Nephron progenitor cell (in vitro differentiated cells): ENCODE data around the gene DIS3L2.

ENCODE experiments used
- DNase-seq: peaks from one replicate; pipeline ENCODE4 v3.0.0; 2021
- H3K27ac Mint-ChIP-seq: 2 replicates; pipeline ENCODE4 v1.8.0; 2021; ENCODE audit warnings: mild to moderate bottlenecking, moderate library complexity, mixed read lengths
- H3K27me3 Mint-ChIP-seq: 2 replicates; pipeline ENCODE4 v1.8.0; 2021; ENCODE audit warnings: mild to moderate bottlenecking, low read depth, mixed read lengths; ENCODE audit not compliant: poor library complexity
- H3K36me3 Mint-ChIP-seq: 2 replicates; pipeline ENCODE4 v1.8.0; 2021; ENCODE audit warnings: low read depth, mixed read lengths
- H3K4me1 Mint-ChIP-seq: 2 replicates; pipeline ENCODE4 v1.8.0; 2021; ENCODE audit warnings: mixed read lengths
- H3K4me3 Mint-ChIP-seq: 2 replicates; pipeline ENCODE4 v1.8.0; 2021; ENCODE audit warnings: mild to moderate bottlenecking, moderate library complexity, mixed read lengths
- H3K9me3 Mint-ChIP-seq: 2 replicates; pipeline ENCODE4 v1.8.0; 2021; ENCODE audit warnings: mild to moderate bottlenecking, moderate library complexity, mixed read lengths
- TF ChIP-seq, protein P1 (sequence below): fragments of 200-600 bp; sonication (generic); IDR thresholded peaks from 2 replicates; pipeline ENCODE4 v1.5.0; 2021; ENCODE audit warnings: antibody characterized with exemption

The DIS3L2 gene

DNA sequence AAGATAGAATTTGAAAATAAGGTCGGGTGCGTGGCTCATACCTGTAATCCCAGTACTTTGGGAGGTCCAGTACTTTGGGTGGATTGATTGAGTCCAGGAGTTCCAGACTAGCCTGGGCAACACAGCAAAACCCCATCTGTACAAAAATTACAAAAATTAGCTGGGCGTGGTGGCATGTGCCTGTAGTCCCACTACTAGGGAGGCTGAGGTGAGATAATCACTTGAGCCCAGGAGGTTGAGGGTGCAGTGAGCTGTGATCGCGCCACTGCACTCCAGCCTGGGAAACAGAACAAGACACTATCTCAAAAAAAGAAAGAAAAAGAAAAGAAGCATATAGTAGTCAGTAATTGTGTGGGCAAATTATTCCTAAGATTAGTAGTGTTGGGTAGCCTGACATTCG, 222.8 kb downstream of the DIS3L2 start:
- no peaks in the 10 kb centered on the region for H3K27me3 Mint-ChIP-seq
- peaks cover 61% of the 10 kb centered on the region for H3K36me3 Mint-ChIP-seq
- no peak for DNase-seq
- no peak overlapping the region for H3K4me3 Mint-ChIP-seq
- H3K9me3 Mint-ChIP-seq, result peaks cover 33% of the 10 kb centered on the region
- no peaks in the 10 kb centered on the region for H3K4me1 Mint-ChIP-seq
- TF ChIP-seq, protein P1, sequence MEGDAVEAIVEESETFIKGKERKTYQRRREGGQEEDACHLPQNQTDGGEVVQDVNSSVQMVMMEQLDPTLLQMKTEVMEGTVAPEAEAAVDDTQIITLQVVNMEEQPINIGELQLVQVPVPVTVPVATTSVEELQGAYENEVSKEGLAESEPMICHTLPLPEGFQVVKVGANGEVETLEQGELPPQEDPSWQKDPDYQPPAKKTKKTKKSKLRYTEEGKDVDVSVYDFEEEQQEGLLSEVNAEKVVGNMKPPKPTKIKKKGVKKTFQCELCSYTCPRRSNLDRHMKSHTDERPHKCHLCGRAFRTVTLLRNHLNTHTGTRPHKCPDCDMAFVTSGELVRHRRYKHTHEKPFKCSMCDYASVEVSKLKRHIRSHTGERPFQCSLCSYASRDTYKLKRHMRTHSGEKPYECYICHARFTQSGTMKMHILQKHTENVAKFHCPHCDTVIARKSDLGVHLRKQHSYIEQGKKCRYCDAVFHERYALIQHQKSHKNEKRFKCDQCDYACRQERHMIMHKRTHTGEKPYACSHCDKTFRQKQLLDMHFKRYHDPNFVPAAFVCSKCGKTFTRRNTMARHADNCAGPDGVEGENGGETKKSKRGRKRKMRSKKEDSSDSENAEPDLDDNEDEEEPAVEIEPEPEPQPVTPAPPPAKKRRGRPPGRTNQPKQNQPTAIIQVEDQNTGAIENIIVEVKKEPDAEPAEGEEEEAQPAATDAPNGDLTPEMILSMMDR, result no peak
- H3K27ac Mint-ChIP-seq, result no peak overlapping the region

DNA sequence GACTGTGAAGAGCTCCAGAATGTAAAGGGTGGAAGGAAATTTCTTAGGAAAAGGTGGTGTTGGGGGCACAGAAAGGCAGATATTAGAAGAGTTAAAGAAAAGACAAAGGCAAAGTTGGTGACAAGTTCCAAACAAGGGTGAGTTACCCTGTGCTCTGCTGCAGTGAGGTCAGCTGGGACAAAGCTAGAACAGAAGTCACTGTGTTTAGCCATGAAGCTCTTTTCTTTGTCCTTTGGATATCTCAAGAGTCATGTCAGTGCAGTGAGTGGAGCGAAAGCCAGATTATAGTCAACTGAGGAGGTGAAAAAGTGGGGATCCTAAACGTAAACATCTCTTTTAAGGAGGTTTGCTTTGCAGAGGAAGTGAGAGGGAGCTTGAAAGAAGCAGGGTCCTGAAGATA, 229.3 kb downstream of the DIS3L2 start:
- Mint-ChIP-seq H3K9me3 (peaks cover 21% of the 10 kb centered on the region), H3K27me3 (no peaks in the 10 kb centered on the region), H3K36me3 (peaks cover 43% of the 10 kb centered on the region)

DNA sequence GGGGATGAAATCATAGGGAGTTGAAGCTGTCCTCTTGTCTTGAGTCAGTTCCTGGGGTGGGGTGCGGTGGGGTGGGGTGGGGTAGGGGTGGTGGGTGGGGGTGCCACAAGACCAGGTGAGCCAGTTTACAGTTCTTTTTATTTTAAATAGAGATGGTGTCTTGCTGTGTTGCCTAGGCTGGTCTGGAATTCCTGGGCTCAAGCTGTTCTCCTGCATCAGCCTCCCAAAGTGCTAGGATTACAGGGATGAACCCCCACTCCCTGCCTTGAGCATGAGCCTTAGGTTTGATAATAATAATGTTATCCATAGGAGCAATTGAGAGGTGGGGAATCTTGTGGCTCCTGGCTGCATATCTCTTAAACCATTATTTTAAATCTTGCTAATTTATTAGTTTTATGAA, 234.0 kb downstream of the DIS3L2 start:
- Mint-ChIP-seq H3K4me1 (peaks cover 10% of the 10 kb centered on the region), H3K4me3 (no peak overlapping the region), H3K27me3 (no peaks in the 10 kb centered on the region), H3K9me3 (peaks cover 11% of the 10 kb centered on the region), H3K36me3 (peaks cover 43% of the 10 kb centered on the region), H3K27ac (no peak overlapping the region)
- TF ChIP-seq, protein P1, result no peak
- DNase-seq, result no peak

More for the DNA sequence above, 229.3 kb downstream of the DIS3L2 start:
- no peak for DNase-seq
- Mint-ChIP-seq H3K27ac (no peak overlapping the region), H3K4me3 (no peak overlapping the region), H3K4me1 (no peaks in the 10 kb centered on the region)
- TF ChIP-seq, protein P1, result no peak

DNA sequence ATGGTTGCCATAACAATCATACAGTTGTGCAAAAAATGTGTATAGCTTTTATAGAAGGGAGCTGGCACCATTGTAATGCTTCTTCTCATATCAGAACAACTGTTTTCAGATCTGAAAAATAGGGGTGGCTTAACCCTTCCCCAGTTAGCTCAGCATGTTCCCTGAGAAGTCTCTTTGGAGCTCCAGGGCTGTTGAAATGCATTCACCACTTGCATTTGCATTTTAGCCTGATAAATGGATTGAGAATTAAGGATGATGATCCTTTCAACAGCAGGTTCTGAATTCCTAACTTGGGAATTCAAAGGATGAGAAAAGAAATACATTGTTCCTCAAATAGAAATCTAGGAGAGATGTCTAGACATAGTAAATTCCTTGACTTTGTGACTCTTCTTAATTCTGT, 235.3 kb downstream of the DIS3L2 start:
- Mint-ChIP-seq H3K36me3 (peaks cover 53% of the 10 kb centered on the region), H3K4me3 (no peak overlapping the region), H3K9me3 (peaks cover 11% of the 10 kb centered on the region), H3K4me1 (peaks cover 10% of the 10 kb centered on the region), H3K27me3 (no peaks in the 10 kb centered on the region), H3K27ac (no peak overlapping the region)
- no peak for DNase-seq
- TF ChIP-seq, protein P1, result no peak

DNA sequence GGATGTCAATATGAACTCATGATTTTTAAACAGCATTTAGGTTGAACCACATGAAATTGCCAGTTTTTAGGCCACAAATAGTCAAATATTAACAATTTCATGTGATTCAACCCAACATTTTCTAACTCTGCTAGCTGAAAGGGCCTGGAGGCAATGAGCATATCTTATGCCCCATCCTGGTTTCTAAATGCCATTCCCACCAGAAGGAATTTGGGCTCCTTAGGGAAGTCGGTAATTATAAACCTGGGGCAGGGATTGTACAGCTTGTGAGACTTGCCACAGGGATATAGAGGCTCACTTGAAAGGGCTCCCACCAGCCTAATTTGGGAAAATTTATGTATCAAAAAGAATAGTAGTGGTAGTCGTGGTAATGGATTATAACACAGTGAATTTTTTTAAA, 238.7 kb downstream of the DIS3L2 start:
- H3K27ac Mint-ChIP-seq, result no peak overlapping the region
- TF ChIP-seq, protein P1, result no peak
- DNase-seq, result no peak
- H3K27me3 Mint-ChIP-seq, result no peaks in the 10 kb centered on the region
- peaks cover 40% of the 10 kb centered on the region for H3K36me3 Mint-ChIP-seq
- H3K9me3 Mint-ChIP-seq, result peaks cover under 1% of the 10 kb centered on the region
- no peak overlapping the region for H3K4me3 Mint-ChIP-seq
- peaks cover 27% of the 10 kb centered on the region for H3K4me1 Mint-ChIP-seq

DNA sequence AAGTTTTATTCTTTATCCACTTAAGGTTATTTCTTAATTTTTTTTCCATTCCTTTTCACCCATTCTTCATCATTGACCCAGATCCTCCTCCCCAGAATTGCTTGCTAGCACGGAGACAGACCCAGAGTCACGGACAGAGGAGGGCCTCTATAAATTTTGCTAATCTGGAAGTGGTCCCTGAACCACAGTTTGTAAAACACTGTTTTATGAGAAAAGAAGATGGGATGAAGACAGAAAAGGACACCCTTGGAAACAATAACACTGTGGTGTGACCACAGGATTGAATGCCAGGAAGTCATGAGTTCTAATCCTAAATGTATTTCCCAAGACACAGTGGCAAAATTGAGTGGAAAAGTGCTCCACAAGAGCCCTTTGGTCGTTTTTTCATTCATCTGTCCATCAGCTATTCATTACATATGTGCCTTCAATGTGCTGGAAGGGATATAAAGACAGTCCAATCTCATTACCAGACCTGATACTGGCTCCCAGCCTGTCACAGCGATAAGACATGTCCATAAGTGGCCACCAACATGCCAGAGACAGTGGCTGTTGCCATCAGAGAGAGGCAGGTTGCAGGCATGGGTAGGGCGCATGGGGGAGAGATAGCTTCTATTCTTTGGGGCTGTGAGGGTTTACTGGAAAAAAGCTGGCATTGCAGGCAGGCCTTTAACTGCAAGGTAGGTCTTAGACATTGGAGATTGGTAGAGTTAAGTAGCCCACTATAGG, 241.8 kb downstream of the DIS3L2 start:
- Mint-ChIP-seq H3K4me3 (no peak overlapping the region), H3K27ac (no peak overlapping the region), H3K27me3 (no peaks in the 10 kb centered on the region), H3K36me3 (peaks cover 32% of the 10 kb centered on the region), H3K4me1 (peaks cover 24% of the 10 kb centered on the region), H3K9me3 (no peaks in the 10 kb centered on the region)
- no peak for DNase-seq
- TF ChIP-seq, protein P1, result no peak
